Stimulated activated CD8-positive, alpha-beta memory T cell treated with anti-CD3 and anti-CD28 coated beads, Interleukin-15, amount 100 ng/mL, for 4 hours (primary cell): Measurements from ENCODE around the gene CDC20.
A peak's percentile ranks its signal among the peaks of the same experiment; 100 is the strongest.

ENCODE experiments used
- DNase-seq, 2 donors: peaks; one replicate each; pipeline ENCODE4 v3.0.0-alpha.2; 2020; ENCODE audit warnings: low read depth in 2 of 2

The CDC20 gene

GRCh38 chr1:43358746-43359693 lies at the start of gene CDC20:
Gene CDC20, plus strand, starts transcription at chr1:43358981. Its CDS starts 235 bp downstream, at chr1:43359216.
- DNase-seq = peak; percentile 92 to 95

- no peak for DNase-seq
These were observed 49.3 kb upstream of the CDC20 start for GRCh38 chr1:43309405-43310025.

- DNase-seq = no peak
These were observed 47.3 kb upstream of the CDC20 start for GRCh38 chr1:43311521-43311920.

GRCh38 chr1:43312212-43312623 lies 46.6 kb upstream of the CDC20 start:
- DNase-seq = no peak

- DNase-seq = no peak
These were observed 45.9 kb upstream of the CDC20 start for GRCh38 chr1:43312663-43313515.

GRCh38 chr1:43313771-43314170 lies 45.0 kb upstream of the CDC20 start:
- DNase-seq = no peak

GRCh38 chr1:43314233-43314632 lies 44.5 kb upstream of the CDC20 start:
- DNase-seq = no peak

GRCh38 chr1:43315481-43315880 lies 43.3 kb upstream of the CDC20 start:
- DNase-seq = no peak

- no peak for DNase-seq
These were observed 42.6 kb upstream of the CDC20 start for GRCh38 chr1:43315963-43316737.

- DNase-seq = no peak
These were observed 41.9 kb upstream of the CDC20 start for GRCh38 chr1:43316738-43317520.

GRCh38 chr1:43317817-43318471 lies 40.8 kb upstream of the CDC20 start:
- no peak for DNase-seq

- DNase-seq = no peak
These were observed 40.0 kb upstream of the CDC20 start for GRCh38 chr1:43318831-43319230.

GRCh38 chr1:43319288-43319687 lies 39.5 kb upstream of the CDC20 start:
- no peak for DNase-seq

GRCh38 chr1:43319766-43320165 lies 39.0 kb upstream of the CDC20 start:
- DNase-seq = no peak

- no peak for DNase-seq
These were observed 37.4 kb upstream of the CDC20 start for GRCh38 chr1:43321331-43321891.

GRCh38 chr1:43322506-43322905 lies 36.3 kb upstream of the CDC20 start:
- DNase-seq = no peak

GRCh38 chr1:43324810-43325209 lies 34.0 kb upstream of the CDC20 start:
- DNase-seq = no peak

- no peak for DNase-seq
These were observed 33.4 kb upstream of the CDC20 start for GRCh38 chr1:43325381-43325780.

- DNase-seq = no peak
These were observed 31.1 kb upstream of the CDC20 start for GRCh38 chr1:43327549-43328292.
